Neural progenitor cell (in vitro differentiated cells): ENCODE measurements around the gene KLHL29. TPM values are rescaled to one million over a fixed set of nuclear protein-coding genes. Genes with fewer than 3 reads are reported as not detected.

Experiments used
- DNase-seq: peaks from one replicate; pipeline ENCODE4 v3.0.0-alpha.2; 2016; ENCODE audit warnings: low spot score
- H2AFZ ChIP-seq: fragments of 200-600 bp; sonication (generic); replicated peaks from 2 replicates; pipeline ENCODE4 v1.6.1; 2016; ENCODE audit warnings: antibody characterized with exemption
- H3F3A ChIP-seq: fragments of 200-600 bp; sonication (generic); 2 replicates; pipeline ENCODE4 v1.6.1; 2016; ENCODE audit warnings: antibody characterized with exemption, low read depth
- H3K27ac ChIP-seq: fragments of 200-600 bp; sonication (generic); 2 replicates; pipeline ENCODE4 v1.5.1; 2016; ENCODE audit warnings: mild to moderate bottlenecking
- H3K27me3 ChIP-seq: fragments of 200-600 bp; sonication (generic); 2 replicates; pipeline ENCODE4 v1.6.1; 2016; ENCODE audit warnings: mild to moderate bottlenecking, moderate library complexity
- H3K36me3 ChIP-seq: fragments of 200-600 bp; sonication (generic); 2 replicates; pipeline ENCODE4 v1.5.1; 2016
- H3K4me1 ChIP-seq: fragments of 200-600 bp; sonication (generic); 2 replicates; pipeline ENCODE4 v1.6.1; 2016; ENCODE audit warnings: mixed run types
- H3K4me2 ChIP-seq: fragments of 200-600 bp; sonication (generic); 2 replicates; pipeline ENCODE4 v1.6.1; 2016
- H3K4me3 ChIP-seq: fragments of 200-600 bp; sonication (generic); 2 replicates; pipeline ENCODE4 v1.5.1; 2016
- H3K79me2 ChIP-seq: fragments of 200-600 bp; sonication (generic); 2 replicates; pipeline ENCODE4 v1.6.1; 2016; ENCODE audit warnings: low read depth
- H3K9ac ChIP-seq: fragments of 200-600 bp; sonication (generic); 2 replicates; pipeline ENCODE4 v1.6.1; 2016
- H3K9me3 ChIP-seq: fragments of 200-600 bp; sonication (generic); 2 replicates; pipeline ENCODE4 v1.5.1; 2016; ENCODE audit warnings: low read depth
- H4K20me1 ChIP-seq: fragments of 200-600 bp; sonication (generic); 2 replicates; pipeline ENCODE4 v1.6.1; 2016; ENCODE audit warnings: low read depth
- H3K27ac Mint-ChIP-seq: 3 replicates; pipeline ENCODE4 v1.8.0; 2021; ENCODE audit warnings: mixed read lengths
- H3K27me3 Mint-ChIP-seq: 2 replicates; pipeline ENCODE4 v1.8.0; 2022; ENCODE audit warnings: low read depth, mild to moderate bottlenecking, inconsistent platforms, moderate library complexity, mixed read lengths; ENCODE audit not compliant: insufficient read depth
- H3K36me3 Mint-ChIP-seq: 3 replicates; pipeline ENCODE4 v1.8.0; 2021; ENCODE audit warnings: mixed read lengths
- H3K4me1 Mint-ChIP-seq: 3 replicates; pipeline ENCODE4 v1.8.0; 2021; ENCODE audit warnings: mixed read lengths
- H3K4me3 Mint-ChIP-seq: 3 replicates; pipeline ENCODE4 v1.8.0; 2021; ENCODE audit warnings: mild to moderate bottlenecking, moderate library complexity, mixed read lengths
- H3K9me3 Mint-ChIP-seq: 3 replicates; pipeline ENCODE4 v1.8.0; 2020; ENCODE audit warnings: mixed read lengths
- EZH2 ChIP-seq: fragments of 200-600 bp; sonication (generic); IDR thresholded peaks from 2 replicates; pipeline ENCODE4 v1.6.1; 2017; ENCODE audit warnings: antibody characterized with exemption, mild to moderate bottlenecking, moderate library complexity
- EZH2phosphoT487 ChIP-seq: fragments of 200-600 bp; sonication (generic); IDR thresholded peaks from 2 replicates; pipeline ENCODE4 v1.6.1; 2017; ENCODE audit warnings: antibody characterized with exemption
- total RNA-seq: library from RNA; depleted of rRNA; stranded (reverse); fragments of >200 nt; gene quantifications from 2 replicates; pipeline ENCODE4 v1.2.3, GENCODE V29; 2015; ENCODE audit warnings: low replicate concordance
- TF ChIP-seq, protein P1 (sequence below): fragments of 200-600 bp; sonication (generic); IDR thresholded peaks from 2 replicates; pipeline ENCODE4 v1.5.1; 2017; ENCODE audit warnings: antibody characterized with exemption, mild to moderate bottlenecking

The KLHL29 gene
- total RNA-seq, 1 donor from 2014 or later = 1.6 TPM

DNA sequence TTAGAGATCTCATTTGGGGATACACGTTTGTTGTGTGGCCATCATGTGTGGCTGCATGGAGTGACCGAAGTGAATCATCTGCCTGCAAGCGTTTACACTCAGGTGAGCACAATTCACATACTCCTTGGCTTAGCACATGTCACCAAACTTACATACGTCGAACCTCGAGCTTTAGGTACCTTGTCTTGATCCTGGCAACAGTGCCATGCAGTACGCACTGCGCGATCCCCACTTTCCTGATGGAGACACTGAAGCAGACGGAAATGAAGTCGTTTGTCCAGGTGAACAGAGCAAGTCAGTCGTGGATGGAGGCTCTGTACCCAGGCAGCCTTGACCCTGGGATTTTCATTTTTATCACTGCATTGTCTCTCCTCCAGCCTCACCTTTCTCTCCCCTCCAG, 32.3 kb downstream of the KLHL29 start:
- H3K4me1 ChIP-seq = peaks cover 15% of the 10 kb centered on the region
- no peaks in the 10 kb centered on the region for H4K20me1 ChIP-seq
- H2AFZ ChIP-seq = no peak overlapping the region
- DNase-seq = no peak
- H3K4me3 ChIP-seq = no peak overlapping the region
- Mint-ChIP-seq H3K27ac (no peak overlapping the region), H3K9me3 (no peaks in the 10 kb centered on the region), H3K4me1 (peaks cover 45% of the 10 kb centered on the region), H3K4me3 (no peak overlapping the region), H3K36me3 (peaks cover 8% of the 10 kb centered on the region), H3K27me3 (peaks cover 2% of the 10 kb centered on the region)
- no peak overlapping the region for H3K27ac ChIP-seq
- H3K27me3 ChIP-seq = no peaks in the 10 kb centered on the region
- TF ChIP-seq EZH2phosphoT487 (no peak), EZH2 (no peak)
- TF ChIP-seq, protein P1, sequence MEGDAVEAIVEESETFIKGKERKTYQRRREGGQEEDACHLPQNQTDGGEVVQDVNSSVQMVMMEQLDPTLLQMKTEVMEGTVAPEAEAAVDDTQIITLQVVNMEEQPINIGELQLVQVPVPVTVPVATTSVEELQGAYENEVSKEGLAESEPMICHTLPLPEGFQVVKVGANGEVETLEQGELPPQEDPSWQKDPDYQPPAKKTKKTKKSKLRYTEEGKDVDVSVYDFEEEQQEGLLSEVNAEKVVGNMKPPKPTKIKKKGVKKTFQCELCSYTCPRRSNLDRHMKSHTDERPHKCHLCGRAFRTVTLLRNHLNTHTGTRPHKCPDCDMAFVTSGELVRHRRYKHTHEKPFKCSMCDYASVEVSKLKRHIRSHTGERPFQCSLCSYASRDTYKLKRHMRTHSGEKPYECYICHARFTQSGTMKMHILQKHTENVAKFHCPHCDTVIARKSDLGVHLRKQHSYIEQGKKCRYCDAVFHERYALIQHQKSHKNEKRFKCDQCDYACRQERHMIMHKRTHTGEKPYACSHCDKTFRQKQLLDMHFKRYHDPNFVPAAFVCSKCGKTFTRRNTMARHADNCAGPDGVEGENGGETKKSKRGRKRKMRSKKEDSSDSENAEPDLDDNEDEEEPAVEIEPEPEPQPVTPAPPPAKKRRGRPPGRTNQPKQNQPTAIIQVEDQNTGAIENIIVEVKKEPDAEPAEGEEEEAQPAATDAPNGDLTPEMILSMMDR = no peak
- H3K9me3 ChIP-seq = no peaks in the 10 kb centered on the region
- no peaks in the 10 kb centered on the region for H3K79me2 ChIP-seq
- H3K36me3 ChIP-seq = no peaks in the 10 kb centered on the region
- peaks cover 2% of the 10 kb centered on the region for H3F3A ChIP-seq
- no peak overlapping the region for H3K9ac ChIP-seq
- H3K4me2 ChIP-seq = no peak overlapping the region

DNA sequence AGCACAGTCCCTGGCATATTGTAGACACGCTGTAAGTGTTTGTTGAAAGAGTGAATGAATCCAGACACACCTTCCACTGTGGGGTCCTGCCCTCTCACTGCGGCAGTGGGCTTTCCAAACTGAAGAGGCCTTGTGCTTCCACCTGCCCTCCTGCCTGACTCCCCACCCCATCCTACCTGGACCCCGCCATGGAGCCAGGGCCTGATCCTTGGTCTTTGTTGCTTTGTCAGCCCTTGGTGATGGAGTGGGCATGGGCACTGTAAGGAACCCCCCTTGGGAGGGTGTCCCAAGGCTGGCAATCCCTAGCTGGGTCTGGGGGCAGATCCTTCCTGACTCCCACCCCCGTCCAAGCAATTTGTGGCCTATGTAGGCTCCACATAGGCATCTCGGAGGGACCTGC, 33.1 kb downstream of the KLHL29 start:
- Histone ChIP-seq H3K4me1 (peaks cover 22% of the 10 kb centered on the region), H3F3A (peaks cover 9% of the 10 kb centered on the region), H3K27me3 (no peaks in the 10 kb centered on the region), H3K4me2 (peak overlapping the region; percentile 4), H3K4me3 (no peak overlapping the region), H3K27ac (no peak overlapping the region), H3K9ac (no peak overlapping the region), H2AFZ (no peak overlapping the region), H3K79me2 (no peaks in the 10 kb centered on the region), H3K36me3 (no peaks in the 10 kb centered on the region), H3K9me3 (no peaks in the 10 kb centered on the region), H4K20me1 (no peaks in the 10 kb centered on the region)
- H3K27me3 Mint-ChIP-seq = no peaks in the 10 kb centered on the region
- H3K36me3 Mint-ChIP-seq = peaks cover 7% of the 10 kb centered on the region
- no peak for DNase-seq
- H3K4me3 Mint-ChIP-seq = no peak overlapping the region
- TF ChIP-seq, protein P1 = no peak
- no peak for TF ChIP-seq EZH2
- TF ChIP-seq EZH2phosphoT487 = no peak
- no peaks in the 10 kb centered on the region for H3K9me3 Mint-ChIP-seq
- H3K27ac Mint-ChIP-seq = no peak overlapping the region
- H3K4me1 Mint-ChIP-seq = peaks cover 45% of the 10 kb centered on the region

DNA sequence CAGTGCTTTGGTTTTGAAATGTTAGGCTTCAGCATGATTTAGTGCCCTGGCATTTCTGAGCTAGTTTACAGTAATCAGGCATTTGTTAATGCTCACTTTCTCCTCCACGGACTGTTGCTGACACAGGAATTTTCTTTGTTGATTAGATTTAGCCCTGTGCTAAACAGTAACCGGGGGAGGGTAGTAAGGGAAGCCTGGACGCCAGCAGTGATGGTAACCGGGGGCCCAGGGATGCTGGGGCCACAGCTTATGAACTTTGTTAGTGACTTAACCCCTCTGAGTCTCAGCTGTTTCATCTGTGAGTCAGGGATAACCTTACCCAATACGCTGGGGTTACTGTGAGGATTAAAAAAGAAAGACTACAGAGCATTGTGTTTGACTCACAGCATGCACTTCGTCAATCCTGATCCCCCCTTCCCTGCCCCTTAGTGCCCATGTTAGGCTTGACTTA, 33.5 kb downstream of the KLHL29 start:
- Mint-ChIP-seq H3K27me3 (no peaks in the 10 kb centered on the region), H3K4me1 (peaks cover 46% of the 10 kb centered on the region), H3K9me3 (no peaks in the 10 kb centered on the region), H3K4me3 (no peak overlapping the region), H3K27ac (no peak overlapping the region), H3K36me3 (peaks cover 7% of the 10 kb centered on the region)
- Histone ChIP-seq H3K27ac (no peak overlapping the region), H3K9me3 (no peaks in the 10 kb centered on the region), H4K20me1 (no peaks in the 10 kb centered on the region), H3K27me3 (no peaks in the 10 kb centered on the region), H3K79me2 (no peaks in the 10 kb centered on the region), H3K4me1 (peaks cover 26% of the 10 kb centered on the region), H3F3A (peaks cover 14% of the 10 kb centered on the region), H3K4me3 (no peak overlapping the region), H3K36me3 (no peaks in the 10 kb centered on the region), H3K9ac (no peak overlapping the region), H3K4me2 (peak overlapping the region; percentile 4), H2AFZ (no peak overlapping the region)
- TF ChIP-seq EZH2phosphoT487 (no peak), EZH2 (no peak)
- TF ChIP-seq, protein P1 = no peak
- DNase-seq = no peak
